ENCODE data around the gene STARD7.
"Not testable (repeated sequence)": the region's sequence is repeated elsewhere in the genome, so short reads cannot be mapped to it uniquely, and the experiment has no call there.

Gene STARD7

DNA sequence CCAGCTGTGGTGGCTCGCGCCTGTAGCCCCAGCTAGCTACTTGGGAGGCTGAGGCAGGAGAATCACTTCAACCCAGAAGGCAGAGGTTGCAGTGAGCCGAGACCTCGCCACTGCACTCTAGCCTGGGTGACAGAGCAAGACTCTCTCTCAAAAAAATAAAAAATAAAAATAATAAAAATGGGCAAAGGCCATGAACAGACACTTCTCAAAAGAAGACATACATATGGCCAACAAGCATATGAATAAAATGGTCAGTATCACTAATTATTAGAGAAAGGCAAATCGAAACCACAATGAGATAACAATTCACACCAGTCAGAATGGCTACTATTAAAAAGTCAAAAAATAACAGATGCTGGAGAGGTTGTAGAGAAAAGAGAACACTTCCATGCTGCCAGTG is 48.3 kb downstream of the STARD7 start:
- FAIRE-seq, result not testable (repeated sequence)

DNA sequence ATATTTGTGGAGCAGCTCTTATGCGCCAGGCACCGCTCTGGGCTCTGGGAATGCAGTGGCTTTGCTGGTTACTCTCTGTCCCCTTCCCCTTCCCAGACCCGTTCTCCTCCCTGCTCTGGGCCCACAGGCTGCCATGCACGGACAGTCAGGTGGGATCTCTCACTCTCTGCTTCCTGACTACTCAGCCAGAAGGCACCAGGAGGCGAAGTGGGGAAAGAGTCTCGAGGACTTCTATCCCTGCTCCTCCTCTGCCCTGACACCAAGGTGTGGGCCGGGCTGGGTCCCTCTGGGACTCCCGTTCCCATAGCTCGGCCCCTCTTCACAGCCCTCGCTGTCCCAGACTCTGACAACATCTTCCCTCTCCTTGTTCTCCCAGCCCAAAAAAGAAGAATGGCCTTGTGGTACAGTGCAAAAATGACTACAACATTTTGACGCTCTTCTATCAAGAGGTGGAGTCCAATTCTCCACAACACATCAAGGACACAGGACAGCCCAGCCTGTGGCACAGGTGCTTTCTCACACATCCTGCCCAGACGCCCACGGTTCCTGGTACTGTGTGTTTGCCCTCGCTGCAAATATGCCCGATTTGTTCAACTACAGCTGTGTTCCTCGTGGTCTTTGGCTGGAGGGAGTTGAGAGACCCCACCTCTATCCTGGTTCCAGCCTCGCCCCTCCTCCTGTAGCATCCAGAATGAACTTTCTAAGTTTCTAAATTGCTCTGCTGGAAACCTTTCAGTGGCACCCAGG is 49.4 kb downstream of the STARD7 start:
- no peak for FAIRE-seq

DNA sequence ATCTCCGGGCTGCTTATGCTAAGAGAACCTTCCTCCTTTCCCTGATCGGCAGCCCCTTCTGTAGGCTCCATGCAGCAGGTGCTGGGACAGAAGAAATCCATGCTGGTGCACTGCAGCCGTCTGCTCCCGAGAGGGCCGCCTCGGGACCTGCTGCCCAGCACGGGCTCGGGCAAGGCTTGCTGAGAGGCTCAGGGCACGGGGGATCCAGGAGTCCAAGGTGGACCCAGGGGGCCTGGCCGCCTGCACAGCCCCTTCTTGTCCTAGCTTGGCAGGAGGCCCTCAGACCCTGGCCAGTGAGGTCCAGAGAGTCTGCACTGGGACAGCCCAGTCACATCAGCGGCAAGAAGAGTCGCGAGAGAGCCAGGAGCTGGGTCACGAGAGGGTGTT is 50.1 kb downstream of the STARD7 start:
- no peak for FAIRE-seq

DNA sequence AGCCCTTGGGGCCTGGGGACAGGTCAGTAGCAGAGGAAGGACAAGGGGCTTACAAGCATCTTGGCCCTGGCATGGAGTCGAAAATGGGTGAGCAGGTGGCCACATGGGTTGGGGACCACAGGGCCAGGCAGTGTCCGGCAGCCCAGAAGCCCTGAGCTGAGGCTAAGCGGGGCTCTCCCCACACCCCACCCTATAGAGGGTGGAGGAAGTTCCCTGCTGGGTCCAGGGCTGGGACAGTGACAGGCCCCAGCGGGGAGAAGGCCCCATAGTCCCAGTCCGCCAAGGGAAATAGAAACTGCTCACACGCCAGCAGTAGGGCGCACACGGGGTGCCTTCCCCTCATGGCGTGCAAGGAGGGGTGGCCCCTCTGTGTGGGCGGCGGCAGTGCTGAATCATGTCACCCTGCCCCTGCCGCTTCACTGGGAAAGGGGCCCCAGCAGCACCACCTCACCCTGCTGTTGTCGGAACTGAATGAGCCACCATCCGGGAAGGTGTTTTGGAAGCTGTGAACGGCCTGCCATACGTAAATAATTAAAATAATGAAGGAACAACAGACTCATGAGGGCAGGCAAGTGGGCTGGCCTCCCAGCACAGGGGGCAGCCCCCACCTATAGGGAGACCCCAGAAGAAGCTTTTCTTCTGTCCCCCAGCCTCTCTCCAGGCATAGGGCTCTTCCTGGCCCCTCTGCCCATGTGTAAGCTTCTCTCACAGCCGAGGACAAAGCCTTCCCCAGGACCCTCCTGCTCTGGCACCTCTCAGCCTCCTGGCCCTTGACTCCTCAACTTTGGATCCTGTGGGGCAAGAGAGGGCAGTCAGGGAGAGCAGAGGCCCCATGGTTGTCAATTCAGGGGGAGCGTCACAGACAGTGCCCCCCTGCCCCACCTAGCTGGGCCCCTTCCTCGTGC is 50.7 kb downstream of the STARD7 start:
- FAIRE-seq, result no peak

DNA sequence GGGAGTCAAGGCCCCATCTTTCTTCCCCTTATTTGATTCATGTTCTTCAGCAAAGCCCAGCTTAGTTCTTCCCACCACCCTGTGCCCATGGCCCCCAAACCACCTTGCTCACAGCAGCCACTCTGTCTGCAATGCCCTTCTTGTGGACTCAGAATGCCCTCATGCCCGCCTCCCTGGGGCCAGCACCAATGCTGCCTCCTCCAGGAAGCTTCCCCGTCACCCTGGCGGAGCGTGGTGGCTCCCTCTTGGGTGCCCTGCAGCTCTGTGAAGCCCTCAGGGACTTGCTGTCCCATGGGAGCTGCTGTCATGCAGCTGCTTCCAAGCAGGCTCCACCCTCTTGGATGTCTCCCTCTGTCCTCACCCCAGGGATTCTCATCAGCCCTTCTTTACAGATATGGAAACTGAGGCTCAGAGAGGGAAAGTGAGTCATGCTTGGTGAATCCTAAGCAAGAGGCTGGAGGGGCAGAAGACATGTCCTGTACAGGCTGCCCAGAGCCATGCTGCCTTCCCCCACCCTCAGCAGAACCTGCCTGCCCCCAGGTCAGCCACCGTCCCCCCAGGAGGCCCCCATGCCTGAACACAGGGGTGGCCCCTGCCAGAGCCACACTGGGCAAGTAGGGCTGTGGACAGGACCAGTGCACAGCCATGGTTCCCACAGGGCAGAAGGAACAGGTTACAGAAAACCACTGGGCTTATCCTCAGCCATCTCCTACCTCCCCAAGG is 51.5 kb downstream of the STARD7 start:
- no peak for FAIRE-seq

DNA sequence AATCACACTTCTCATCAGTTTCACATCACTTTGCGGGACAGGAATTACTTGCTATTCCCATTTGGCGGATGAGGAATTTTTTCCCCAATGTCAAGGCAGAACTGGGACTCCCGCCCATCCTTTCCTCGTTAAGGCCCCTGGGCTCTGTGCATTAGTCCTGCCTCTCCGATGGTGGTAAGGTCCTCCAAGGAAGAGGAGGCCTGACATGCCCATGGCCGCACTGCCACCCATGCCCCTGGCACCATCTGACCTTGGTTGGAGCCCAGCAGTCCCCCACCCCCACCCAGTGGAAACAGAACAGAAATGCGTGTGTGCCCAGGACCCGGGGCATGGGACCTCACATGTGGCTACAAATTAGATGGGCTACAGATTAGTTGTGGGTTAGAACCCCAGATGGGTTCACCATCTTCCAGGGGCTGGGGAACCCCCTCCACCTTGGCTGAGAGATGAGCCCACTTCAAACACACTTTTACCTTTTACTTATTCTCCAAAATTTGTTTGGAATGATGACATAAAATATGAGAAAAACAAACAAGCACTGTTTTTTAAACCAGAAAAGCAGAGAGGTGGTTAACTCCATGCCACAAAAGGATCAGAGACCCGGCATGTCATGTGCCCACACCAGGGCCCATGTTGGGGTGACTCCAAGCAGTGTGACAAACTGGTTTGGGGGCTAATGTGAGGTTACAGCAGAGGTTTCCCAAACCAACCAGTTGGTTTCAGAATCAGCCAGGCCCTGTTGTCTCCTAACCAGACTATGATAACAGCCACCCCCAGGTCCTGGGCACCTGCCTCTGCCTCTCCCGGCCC is 52.4 kb downstream of the STARD7 start:
- FAIRE-seq, result no peak

DNA sequence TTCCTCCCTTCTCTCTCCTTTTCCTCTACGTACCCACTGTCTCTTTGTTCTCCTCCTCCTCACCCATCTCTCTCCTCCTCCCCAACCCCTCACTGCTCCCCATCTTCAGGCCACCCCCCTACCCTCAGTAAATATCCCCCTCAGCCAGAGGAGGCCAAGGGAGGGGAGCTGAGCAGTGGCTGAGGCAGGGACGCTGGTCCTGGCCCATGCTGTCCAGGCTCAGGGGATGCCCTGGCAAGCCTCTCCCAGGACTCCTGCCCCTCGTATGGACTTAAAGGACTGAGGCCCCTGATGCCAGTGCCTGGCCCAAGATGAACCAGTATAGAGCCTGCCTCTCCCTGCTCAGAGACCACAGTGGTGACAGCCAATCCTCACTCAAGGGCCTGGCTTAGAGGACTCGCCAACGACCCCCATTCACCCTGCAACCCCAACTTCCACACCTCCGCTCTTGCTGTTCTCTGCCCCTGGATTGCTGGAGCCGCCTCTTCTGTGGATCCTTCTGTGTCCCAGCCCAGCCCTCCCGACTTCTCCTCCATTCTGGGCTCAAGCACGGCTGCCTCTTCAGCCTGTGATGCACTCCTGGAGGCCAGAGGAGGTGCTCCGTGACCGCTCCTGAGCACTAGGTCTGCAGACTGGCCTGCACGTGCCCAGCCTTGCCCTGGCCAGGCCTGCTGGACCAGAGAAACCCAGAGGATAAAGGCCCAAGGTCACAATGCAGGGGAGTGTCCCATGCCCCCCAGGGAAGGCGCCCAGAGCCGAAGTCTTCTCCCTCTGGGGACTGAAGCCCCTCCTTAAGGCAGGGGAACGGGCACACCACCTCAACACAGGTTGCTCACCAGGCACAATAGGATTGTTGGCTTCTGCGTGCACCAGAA is 53.9 kb downstream of the STARD7 start:
- no peak for FAIRE-seq

DNA sequence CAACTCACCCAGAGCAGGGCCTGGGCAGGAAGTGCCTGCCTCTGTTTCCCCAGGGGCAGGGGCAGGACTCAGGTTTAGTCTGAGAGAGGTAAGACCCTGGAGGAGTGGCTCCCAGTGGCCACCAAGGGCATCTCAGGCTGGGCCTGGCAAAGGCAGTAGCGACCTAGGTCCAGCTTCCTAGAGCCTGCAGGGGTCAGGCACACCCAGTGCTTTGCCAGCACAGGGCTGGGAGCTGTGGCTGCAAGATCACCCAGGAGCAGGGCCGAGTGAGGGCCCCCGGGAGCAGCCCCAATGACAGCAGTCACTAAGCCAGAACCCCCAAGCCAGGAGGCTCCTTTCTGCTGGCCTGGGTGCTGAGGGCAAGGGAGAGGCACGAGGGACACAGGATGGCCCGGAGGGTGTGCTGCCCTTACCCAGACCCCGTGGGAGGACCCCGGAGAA is 54.6 kb downstream of the STARD7 start:
- no peak for FAIRE-seq

DNA sequence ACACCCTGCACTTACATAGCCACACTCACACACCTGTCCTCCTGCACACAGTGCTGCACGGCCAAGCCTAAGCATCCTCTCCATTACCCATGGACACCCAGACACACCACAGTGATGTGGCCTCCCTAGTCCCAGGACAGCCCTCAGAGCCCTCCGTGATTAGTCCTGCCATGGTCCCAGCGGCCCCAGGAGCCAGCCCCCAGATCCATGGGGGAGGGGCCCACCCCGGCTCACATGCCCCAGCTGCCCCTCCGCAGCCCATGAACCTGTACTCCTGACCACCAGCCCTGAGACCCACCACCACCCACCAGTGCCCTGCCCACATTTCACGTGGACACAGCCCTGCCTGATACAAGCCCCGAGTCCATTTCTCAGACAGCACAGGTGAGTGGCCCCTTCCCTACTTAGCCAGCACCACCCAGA is 55.3 kb downstream of the STARD7 start:
- no peak for FAIRE-seq

DNA sequence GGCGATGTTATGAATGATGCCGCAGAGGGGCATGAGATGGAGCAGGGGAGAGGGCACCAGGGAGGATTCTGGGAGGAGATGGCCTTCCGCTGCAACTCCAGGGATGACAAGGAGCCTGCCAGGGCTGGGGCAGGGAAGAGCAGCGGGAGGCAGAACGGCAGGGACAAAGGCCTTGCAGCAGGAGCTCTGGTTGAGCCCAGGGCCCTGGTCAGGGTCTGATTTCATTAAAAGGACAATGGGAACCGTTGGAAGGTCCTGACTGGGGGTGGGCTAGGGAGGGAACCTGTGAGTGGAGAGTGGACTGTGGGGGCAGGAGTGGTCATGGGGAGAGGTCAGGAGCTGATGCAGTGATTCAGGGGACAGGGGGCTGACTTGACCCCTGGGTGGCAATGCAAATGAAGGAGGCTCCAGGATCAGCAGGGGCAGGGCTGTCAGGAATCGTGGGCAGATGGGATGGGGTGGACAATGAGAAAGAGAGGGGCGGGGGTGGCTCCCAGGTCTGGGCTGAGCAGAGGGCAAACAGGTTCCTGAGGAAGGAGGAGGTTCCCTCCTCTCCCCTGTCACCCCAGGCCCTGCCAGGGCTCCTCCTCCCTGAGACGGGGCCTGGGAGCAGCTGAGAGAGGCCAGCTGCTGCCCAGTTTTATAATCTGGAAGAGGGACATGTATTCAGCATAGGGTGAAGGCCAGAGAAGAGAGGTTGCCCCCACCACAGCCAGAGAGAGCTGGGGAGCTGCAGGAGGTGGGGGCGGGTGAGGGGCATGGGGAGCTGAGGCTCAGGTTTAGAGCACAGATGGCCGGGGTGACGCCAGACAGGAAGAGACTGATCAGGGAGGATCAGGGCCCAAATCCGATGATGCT is 56.1 kb downstream of the STARD7 start:
- FAIRE-seq, result no peak

DNA sequence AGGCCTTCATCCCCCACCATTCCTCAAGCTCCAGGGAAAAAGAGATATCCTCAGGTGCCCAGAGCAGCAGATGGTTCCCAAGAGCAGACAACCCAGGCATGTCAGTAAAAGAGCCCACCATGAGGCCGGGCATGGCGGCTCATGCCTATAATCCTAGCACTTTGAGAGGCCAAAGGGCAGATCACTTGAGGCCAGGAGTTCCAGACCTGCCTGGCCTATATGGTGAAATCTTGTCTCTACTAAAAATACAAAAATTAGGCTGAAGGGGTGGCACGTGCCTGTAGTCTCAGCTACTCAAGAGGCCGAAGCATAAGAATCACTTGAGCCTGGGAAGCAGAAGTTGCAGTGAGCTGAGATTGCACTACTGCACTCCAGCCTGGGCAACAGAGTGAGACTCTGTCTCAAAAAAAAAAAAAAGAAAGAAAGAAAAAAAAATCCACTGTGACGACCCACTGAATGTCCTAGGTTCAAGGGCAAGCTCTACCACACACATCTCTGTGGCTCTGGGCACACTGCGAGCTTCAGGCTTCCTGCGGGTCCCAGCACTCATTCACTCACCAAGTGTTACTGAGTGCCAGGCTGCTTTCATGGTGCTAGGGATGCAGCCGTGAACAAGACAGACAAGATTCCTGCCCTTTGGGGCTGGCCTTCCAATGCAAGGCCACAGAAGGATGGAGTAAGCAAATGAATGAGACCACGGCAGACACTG is 56.9 kb downstream of the STARD7 start:
- no peak for FAIRE-seq

DNA sequence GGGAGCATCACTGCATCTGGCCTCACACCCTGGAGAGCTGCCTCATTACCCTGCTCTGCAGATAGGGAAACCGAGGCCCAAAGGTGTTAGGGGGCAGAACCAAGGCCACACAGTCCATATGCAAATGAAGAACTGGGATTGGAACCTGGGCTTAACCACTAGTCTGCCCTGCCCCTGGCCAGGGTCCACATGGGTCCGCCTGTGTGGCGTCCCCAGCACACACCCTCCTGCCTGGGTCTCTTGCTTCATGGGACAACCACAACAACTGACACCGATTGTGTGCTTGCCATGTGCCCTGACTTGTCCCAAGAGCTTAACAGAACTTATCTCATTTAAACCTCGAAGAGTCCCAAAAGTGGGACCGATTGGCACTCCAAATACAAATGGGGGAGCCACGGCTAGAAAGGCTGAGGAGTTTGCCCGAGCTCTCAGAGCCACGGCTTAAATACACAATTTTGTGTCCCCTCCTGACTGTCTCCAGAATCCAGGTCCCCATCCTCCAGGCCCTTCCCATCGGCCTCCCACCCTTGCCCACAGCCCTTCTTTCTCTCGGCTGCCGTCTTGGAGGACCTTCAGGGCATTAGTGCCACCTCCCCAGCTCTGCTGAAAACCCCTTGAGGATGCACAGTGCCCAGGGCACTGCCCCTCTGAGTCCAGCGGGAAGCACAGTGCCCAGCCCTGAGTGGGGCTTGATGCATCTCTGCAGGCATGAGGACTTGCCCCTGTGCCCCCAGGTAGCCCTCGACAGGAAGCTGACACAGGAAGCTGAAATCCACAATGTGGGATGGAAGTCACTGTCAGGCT is 57.6 kb downstream of the STARD7 start:
- no peak for FAIRE-seq

DNA sequence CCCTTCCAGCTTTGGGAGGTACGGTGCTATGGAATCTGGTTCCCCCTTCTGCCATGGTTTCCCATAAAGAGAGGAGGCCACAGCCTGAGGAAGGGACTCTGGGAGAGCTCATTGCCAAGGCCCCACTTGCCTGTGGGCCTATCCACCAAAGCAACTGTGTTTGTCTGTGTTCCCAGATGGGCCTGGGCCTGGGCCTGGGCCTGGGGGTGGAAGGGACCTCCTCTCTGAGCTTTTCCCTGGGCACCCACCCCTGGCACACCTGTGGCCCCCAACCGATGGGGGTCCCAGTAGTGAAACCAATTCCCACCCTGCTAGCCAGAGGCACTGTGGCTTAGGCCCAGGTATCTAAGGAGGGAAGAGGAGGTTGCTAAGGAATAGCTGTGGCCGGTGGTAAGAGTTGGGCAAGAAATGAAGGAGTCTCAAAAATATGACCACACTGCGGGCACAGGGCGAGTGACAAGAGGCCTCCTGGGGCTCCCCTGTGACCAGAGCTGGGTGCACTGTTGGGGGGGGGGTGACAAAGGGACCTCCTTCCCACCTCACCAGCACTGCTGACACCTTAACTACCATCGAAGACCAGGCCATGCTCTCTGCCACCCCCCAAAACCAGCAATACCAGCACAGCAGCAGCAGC is 58.5 kb downstream of the STARD7 start:
- no peak for FAIRE-seq

DNA sequence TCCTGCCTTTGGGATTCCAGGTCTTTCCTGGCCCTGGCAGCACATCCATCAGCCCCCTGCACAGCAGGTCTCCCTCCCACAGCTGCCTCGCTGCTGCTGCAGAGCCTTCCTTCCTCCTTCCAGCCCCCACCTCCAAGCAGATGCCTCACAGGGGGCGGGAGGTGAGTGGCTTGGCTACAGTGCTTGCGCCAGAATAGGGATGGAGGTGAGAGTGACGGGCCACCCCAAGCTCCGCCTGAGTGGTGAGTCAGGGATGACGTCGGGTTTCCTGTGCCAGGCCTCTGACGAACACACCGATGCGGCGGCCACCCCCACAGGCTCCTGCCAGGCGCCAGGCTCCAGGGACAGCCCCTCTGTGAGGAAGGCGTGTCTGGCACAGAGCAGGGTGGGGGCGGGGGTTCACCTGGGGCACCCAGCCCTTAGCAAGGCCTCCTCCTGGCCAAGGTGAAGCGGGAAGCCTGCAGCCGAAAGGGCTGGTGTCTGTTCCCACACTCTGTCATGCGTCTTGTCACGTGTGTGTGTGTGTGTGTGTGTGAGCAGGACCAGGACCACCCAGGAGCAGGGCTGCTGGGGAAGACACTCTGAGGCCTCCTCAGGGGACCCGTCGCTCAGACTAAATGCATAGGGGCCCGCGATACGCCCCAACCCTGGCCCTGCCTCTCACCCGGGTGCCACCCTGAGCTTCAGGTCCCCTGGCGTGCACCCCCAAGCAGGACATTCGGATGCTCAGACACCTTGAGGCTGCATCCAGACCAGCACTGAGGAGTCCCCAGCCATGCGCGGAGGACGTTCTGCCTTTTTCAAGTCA is 60.0 kb downstream of the STARD7 start:
- FAIRE-seq, result no peak

DNA sequence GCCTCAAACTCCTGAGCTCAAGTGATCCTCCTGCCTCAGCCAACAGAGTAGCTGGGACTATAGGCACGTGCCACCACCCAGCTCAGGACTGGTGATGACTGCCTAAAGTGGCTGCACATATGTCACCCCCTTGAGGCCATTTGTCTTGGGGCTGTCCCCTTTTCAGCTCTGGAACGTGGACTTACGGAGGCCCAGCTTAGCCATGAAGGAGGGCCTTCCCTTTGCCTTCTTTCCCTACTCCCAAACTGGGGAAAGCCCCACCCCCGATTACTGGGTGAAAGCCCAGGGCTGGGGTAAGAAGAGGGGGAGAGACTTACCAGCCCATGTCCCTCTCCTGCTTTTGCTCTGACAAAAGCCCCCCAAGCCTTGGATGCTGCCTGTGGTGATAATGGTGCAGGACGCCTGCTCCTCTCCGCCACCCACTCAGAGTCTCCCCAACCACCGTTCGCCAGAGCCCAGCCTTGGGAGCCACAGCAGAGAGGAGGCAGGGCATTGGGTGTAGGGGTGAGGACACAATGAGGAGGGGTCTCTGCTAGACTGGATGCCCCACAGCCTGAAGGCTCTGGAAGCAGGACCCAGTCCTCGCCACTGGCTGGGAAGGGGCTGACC is 60.9 kb downstream of the STARD7 start:
- no peak for FAIRE-seq

DNA sequence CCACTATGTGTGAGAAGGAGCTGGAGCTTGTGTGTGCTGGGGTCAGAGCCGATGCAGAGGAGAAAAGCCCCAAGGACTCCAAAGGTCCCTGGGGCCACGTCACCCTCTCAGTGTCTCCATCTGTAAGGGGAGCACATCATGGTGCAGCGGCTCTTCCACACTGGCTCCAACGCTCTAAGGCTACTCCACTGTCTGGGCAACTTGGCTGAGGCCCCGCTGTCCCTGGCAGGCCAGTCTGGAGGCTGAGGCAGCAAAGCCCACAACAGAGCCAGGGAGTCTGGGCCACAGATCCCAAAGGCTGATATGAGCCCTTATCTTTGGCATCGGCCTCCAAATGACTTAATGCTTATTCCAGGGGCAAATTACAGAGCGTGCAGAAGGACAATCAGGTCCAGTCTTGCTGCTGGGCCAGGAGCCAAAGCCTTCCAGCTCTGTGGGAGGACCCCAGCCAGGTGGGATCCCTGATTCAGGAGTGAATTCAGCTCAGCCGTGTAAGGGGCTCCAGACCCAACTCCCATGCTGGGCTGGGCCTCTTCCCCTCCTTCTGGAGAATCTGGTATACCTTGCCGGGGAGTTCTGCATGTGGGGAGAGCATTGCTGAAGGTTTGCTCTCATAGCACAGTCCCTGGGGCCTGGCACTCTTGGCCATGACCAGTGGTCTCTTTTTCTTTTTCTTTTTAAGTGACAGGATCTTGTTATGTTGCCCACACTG is 61.6 kb downstream of the STARD7 start:
- no peak for FAIRE-seq
